ENCODE measurements around the gene RPL36. TPM values are rescaled to one million over a fixed set of nuclear protein-coding genes. Genes with fewer than 3 reads are reported as not detected.

Gene RPL36
- total and polyA plus RNA-seq, 2 of the 8 experiments (the other 6 are each of a cell fraction or from before 2014, with no cell fraction given) = 951 to 1,075 TPM

- TF ChIP-seq RFX5 (IDR thresholded peaks at IDR 0.05; ENCODE audit: borderline replicate concordance, low read depth, low read length) (no peak), CEBPB (IDR thresholded peaks at IDR 0.05; ENCODE audit: low read depth, low read length) (no peak), CBX5 (IDR thresholded peaks at IDR 0.05; ENCODE audit: low read depth, low read length) (no peak), TAF1 (IDR thresholded peaks at IDR 0.05; ENCODE audit: low read depth, low read length) (no peak)
Observed at GRCh38 chr19:5642204-5642603, 47.9 kb upstream of the RPL36 start (continued).
